Measurements from ENCODE around the gene ZNF775. TPM values are rescaled to one million over a fixed set of nuclear protein-coding genes. Genes with fewer than 3 reads are reported as not detected.

The ZNF775 gene
- total and polyA plus RNA-seq, 2 of the 13 experiments (the other 11 are each of a cell fraction or from before 2014, with no cell fraction given): 3.1 to 3.2 TPM

GRCh38 chr7:150406567-150407421, 27.7 kb downstream of the ZNF775 start (continued):
- TF ChIP-seq TAF1 (CRISPR knock-in tag; IDR thresholded peaks at IDR 0.05): no peak
- peak; percentile 69; the same call in 1 of the 2 replicates for TF ChIP-seq SOX5 (CRISPR knock-in tag; IDR thresholded peaks at IDR 0.05; ENCODE audit: borderline replicate concordance)
- TF ChIP-seq ZMAT3 (CRISPR knock-in tag; conservative IDR thresholded peaks at IDR 0.05): no peak
- TF ChIP-seq, protein P1, sequence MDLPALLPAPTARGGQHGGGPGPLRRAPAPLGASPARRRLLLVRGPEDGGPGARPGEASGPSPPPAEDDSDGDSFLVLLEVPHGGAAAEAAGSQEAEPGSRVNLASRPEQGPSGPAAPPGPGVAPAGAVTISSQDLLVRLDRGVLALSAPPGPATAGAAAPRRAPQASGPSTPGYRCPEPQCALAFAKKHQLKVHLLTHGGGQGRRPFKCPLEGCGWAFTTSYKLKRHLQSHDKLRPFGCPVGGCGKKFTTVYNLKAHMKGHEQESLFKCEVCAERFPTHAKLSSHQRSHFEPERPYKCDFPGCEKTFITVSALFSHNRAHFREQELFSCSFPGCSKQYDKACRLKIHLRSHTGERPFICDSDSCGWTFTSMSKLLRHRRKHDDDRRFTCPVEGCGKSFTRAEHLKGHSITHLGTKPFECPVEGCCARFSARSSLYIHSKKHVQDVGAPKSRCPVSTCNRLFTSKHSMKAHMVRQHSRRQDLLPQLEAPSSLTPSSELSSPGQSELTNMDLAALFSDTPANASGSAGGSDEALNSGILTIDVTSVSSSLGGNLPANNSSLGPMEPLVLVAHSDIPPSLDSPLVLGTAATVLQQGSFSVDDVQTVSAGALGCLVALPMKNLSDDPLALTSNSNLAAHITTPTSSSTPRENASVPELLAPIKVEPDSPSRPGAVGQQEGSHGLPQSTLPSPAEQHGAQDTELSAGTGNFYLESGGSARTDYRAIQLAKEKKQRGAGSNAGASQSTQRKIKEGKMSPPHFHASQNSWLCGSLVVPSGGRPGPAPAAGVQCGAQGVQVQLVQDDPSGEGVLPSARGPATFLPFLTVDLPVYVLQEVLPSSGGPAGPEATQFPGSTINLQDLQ (CRISPR knock-in tag; IDR thresholded peaks at IDR 0.05): peak; percentile 93
- no peak for TF ChIP-seq SOX13 (IDR thresholded peaks at IDR 0.05)
- TF ChIP-seq SOX13 (CRISPR knock-in tag; conservative IDR thresholded peaks at IDR 0.05 in 1 of 2, IDR thresholded peaks at IDR 0.05 in 1 of 2): peak in 1 of 2 experiments; percentile 78; a peak in 2 of 4 replicates
- TF ChIP-seq ZNF44 (CRISPR knock-in tag; IDR thresholded peaks at IDR 0.05): no peak
- peak; percentile 50; the same call in 1 of the 2 replicates for TF ChIP-seq DMAP1 (CRISPR knock-in tag; IDR thresholded peaks at IDR 0.05)
- TF ChIP-seq SATB2 (CRISPR knock-in tag; IDR thresholded peaks at IDR 0.05): no peak
- TF ChIP-seq IKZF5 (CRISPR knock-in tag; IDR thresholded peaks at IDR 0.05): 0 out of 2 replicates have a peak, but pooled peaks have one; percentile 41
- TF ChIP-seq ISL2 (CRISPR knock-in tag; IDR thresholded peaks at IDR 0.05): peak; percentile 80
- 0 out of 2 replicates have a peak, but pooled peaks have one; percentile 78 for TF ChIP-seq ARID2 (CRISPR knock-in tag; IDR thresholded peaks at IDR 0.05; ENCODE audit: borderline replicate concordance)
- peak; percentile 37; the same call in 1 of the 2 replicates for TF ChIP-seq ERF (CRISPR knock-in tag; IDR thresholded peaks at IDR 0.05)
- peak; percentile 88 for TF ChIP-seq TCF7L2 (IDR thresholded peaks at IDR 0.05; ENCODE audit: low read depth, low read length)
- peak; percentile 44; the same call in 1 of the 2 replicates for TF ChIP-seq TGIF2 (CRISPR knock-in tag; IDR thresholded peaks at IDR 0.05)
- TF ChIP-seq ZNF788 (CRISPR knock-in tag; IDR thresholded peaks at IDR 0.05; ENCODE audit: borderline replicate concordance): peak; percentile 35; the same call in 1 of the 2 replicates
- TF ChIP-seq RXRA (CRISPR knock-in tag; IDR thresholded peaks at IDR 0.05): peak; percentile 11; the same call in 1 of the 2 replicates
- no peak for TF ChIP-seq MAZ (IDR thresholded peaks at IDR 0.05; ENCODE audit: borderline replicate concordance, low read depth, low read length)
- TF ChIP-seq MAZ (CRISPR knock-in tag; IDR thresholded peaks at IDR 0.05; ENCODE audit: low read depth): 0 out of 2 replicates have a peak, but pooled peaks have one; percentile 62
- no peak for TF ChIP-seq ZNF326 (CRISPR knock-in tag; IDR thresholded peaks at IDR 0.05; ENCODE audit: borderline replicate concordance)
- TF ChIP-seq DPF2 (CRISPR knock-in tag; IDR thresholded peaks at IDR 0.05; ENCODE audit: borderline replicate concordance, low read depth): no peak
- TF ChIP-seq, protein P2, sequence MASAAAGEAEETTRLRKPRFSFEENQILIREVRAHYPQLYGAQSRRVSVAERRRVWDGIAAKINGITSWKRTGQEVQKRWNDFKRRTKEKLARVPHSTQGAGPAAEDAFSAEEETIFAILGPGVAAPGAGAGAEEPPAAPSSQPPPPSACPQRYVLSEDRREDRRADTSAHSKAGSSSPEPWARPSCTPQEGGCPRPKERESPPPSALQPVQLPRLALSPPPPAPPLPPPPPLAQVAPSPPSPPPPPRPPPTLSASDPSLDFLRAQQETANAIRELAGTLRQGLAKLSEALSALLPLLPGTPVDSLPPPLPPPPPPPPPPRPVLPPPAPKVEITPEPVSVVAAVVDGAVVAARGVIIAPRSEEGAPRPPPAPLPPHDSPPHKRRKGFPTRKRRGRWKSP (CRISPR knock-in tag; IDR thresholded peaks at IDR 0.05): peak; percentile 42; the same call in 1 of the 2 replicates
- TF ChIP-seq EP300 (IDR thresholded peaks at IDR 0.05; ENCODE audit: low read depth in 2 of 2, low read length in 2 of 2): peak in 1 of 2 experiments; percentile 65; a peak in 2 of 4 replicates
- no peak for TF ChIP-seq EP300 (CRISPR knock-in tag; IDR thresholded peaks at IDR 0.05; ENCODE audit: borderline replicate concordance)
- TF ChIP-seq HNF4A (CRISPR knock-in tag; IDR thresholded peaks at IDR 0.05): peak; percentile 13; the same call in 1 of the 2 replicates
